GM21515 (cell line): Measurements from ENCODE around the gene DYNLL2.
"Not testable (repeated sequence)": the region's sequence is repeated elsewhere in the genome, so short reads cannot be mapped to it uniquely, and the experiment has no call there.

ENCODE experiments used
- ATAC-seq: cut with Tn5 transposase; IDR thresholded peaks from one replicate; pipeline ENCODE4 v1.9.1; 2021; ENCODE audit not compliant: unreplicated experiment

The DYNLL2 gene

DNA sequence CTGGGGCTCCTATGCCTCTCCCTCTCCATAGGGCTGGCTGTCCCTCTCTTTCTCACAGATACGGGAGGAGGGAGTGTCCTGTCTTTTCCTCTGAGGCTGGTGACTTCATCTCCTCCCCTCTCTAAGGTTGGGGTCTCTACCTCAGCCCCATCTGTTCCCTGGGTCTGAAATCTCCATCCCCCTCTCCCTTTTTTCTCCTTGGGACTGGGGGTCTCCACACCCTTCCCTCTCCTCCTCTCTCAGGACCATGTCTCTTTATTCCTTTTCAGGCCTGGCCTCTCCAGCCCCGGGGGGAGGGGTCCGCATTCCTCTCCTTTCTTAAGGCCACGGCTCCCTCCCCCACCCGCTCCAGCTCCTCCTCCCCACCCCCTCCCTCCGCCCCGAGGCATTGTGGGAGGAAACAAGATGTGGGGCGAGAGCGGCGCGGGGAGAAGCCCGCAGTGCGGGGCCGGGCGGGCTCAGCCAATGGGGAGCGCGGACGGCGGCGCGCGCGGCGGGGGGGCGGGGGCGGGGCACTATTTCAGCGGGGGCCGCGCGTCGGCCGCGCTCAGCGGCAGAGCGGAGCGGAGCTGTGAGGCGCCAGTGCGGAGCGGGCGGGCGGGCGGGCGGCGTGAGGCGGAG is at the start of gene DYNLL2:
TSS of gene DYNLL2 (plus strand) at position 550 of the 621 bp plus-strand sequence. CDS start 3,672 bp downstream, outside the sequence.
- ATAC-seq: peak; percentile 60

DNA sequence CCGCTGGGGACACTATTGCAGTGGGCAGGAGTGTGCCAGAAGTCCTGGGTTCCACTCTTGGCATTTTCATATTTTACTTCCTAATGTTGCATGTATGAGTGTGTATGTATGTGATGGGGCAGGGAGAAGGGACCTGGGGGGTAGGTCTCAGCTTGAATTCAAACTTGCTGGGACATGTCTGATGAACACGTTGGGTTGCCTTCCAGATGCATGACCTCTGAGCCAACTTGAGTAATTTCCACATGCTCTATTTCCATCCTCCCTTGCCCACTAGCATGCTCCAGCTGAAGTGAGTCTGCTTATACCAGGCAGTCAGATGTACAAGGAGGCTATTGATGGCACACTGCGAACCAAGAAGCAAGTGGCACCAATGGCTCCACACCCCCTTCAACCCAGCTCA is 43.2 kb upstream of the DYNLL2 start:
- no peak for ATAC-seq

DNA sequence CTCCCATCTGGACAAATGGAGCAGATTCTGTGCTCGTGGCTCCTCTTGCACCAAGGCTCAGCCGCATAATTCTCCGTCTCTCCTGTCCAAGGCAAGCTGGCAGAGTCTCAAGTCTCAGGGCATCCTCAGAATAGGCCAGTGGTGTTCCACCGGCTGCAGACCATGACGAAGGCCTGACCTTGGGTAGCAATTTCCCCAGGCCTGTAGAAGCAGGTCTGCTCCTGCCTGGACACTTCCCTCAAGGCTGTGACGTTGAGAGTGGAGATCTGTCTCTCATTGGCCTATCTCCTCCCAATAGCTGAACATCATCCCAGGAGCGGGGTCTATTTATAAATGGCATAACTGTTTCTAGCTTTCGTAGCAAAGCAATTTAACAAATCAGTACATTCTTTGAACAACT is 42.8 kb upstream of the DYNLL2 start:
- ATAC-seq: no peak

DNA sequence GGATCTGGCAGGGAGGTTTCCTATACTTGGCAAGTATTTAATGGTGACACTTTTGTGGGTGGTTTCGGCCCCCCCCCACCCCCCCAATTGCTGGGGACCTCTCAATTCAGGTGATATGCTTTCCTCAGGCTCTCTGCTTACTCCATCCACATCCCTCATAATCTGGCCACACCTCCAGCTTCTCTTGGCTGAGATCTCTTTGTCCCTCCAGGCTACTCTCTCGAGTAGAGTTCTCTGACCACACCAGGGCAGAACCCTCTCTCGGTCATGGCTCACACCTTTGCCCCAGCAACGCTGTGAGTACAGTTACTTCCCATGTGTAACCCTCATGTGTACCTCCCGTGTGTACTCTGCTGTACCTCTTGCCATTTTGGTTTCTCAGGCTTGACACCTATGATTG is 42.1 kb upstream of the DYNLL2 start:
- no peak for ATAC-seq

DNA sequence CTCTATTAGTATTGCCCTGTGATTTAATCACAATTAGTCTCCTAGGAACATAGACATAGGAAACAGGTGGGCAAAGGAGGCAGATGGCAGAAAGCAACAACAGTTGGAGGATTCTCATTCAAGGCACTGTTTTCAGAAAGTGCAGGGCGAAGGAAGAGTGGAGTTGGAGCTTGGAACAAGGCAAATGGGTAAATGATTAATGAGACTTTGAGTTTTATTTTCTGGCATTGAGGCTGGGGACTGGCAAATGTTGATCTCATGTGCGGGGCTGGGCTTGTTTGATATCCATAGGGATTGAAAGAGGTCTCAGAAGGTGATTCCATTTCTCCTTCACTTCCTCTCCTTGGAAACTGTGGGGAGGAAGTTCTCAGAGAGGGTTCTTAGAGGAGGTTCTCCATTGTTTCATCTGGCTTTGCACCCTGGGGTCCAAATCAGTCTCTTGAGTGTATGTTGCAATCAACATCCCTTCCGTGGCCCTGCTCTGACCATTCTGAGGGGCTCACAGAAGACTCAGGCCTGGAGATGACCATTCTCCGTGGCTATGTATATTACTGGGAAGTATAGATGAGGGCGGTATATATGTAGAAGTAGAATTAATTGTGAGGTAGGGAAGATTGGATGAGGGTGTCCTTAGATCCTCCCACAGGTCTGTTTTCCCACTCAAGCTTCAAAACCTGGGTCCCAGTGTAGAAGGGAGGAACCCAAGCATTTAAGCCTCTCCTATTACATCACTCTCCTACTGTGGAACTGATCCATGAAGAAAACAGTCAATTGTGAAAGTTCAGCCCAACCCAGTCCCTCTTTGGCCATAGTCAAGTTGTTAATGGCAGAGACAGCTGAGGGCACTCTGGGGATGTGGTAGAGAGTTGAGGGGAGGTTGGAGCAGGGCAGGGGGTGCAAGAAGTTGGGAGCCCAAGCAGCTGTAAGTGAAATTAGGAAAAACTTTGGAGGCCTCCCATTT is 39.7 kb upstream of the DYNLL2 start:
- ATAC-seq: no peak

DNA sequence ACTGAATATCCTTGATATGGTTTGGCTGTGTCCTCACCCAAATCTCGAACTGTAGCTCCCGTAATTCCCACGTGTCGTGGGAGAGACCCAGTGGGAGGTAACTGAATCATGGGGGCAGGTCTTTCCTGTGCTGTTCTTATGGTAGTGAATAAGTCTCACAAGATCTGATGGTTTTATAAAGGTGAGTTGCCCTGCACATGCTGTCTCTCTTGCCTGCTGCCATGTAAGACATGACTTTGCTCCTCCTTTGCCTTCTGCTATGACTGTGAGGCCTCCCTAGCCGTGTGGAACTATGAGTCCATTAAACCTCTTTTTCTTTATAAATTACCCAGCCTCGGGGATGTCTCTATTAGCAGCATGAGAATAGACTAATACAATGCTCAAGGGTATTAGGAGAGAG is 39.0 kb upstream of the DYNLL2 start:
- not testable (repeated sequence) for ATAC-seq

DNA sequence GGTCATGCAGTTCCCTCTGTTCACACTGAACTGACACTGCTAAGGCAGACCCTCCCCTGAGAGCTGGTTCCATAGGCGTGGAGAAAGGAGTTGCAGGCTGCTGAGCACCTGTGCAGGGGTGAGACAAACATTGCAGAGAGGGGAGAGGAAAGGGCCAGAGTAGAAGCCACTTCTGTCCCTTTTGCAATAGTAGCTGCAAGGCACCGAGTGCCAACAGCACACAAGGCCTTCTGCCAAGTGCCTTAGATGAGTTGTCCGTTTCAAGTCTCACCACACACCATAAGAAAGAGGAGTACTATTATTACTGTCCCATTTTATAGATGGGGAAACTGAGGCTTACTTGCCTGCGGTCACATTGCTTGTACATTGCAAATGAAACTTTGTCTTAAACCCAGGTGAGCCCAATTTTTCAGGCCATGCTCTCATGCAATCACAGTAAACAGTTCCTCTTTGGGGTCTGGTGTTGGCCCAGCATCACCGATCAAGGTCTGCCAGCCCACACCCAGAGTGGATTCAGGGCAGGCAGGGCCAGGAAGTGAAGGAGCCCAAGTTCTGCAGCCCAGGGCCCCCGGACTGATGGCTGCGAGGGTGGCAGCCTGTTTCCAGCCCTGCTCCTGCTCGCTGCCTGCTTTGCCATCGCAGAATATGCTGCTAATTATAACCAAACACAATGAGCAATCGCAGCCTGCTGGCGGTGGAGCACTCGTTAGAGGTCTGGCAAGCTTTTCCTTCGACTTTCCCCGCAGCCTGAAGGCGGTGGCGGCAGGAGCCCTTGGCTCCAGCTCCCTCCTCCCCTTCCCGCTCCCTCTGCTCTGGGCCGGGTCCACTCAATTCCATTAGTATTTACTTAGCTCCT is 36.8 kb upstream of the DYNLL2 start:
- no peak for ATAC-seq

DNA sequence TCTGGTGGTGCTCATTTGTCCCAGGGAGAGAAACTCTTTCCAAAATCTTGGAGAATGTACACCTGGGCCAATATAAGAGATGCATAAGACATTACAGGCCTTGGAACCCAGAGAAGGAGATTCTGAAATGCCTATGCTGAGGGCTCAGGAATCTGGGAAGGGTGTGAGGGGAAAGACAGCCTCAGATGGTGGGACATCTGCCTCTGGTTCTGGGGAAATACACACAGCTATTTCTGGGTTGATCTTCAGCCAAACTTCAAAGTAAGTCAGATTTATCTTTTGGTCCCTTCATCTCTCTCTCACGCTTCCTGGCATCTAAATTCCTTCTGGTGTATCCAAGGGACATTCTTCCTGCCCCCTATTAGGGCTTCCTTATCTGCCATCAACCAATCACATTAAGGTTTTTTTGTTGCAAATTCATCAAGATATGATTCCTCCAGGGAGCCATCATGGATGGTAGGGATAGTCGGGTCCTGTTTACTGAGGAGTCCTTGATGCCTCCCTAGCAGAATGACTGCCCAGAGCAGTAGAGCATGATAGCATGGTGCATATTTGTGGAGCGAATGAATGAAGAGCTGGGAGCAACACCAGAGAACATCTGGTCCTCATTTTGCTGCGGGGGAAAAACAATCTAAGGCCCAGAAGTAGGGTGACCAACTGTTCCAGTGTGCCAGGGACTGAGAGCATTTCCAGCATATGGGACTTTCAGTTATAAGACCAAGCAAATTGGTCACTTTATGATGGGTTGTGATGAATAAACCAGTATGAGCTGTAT is 35.7 kb upstream of the DYNLL2 start:
- no peak for ATAC-seq

DNA sequence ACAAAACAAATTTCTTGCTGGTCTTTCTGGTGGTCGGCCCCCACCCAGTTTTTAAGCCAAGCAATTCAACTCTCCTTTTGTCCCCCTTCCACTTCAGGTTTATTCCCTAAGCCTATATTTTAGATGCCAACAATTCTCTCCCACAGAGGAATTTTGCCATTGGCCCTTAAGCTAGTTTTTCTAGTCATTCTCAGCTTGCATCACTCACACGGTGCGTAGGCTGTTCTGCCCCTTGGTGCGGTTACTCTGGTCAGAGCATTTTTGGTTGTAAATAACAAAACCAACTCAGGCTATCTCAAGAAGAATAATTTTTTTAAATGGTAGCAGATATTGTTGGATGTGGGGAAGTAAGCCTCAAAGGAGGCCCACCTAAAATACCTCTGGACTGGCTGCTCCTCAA is 33.7 kb upstream of the DYNLL2 start:
- ATAC-seq: no peak

DNA sequence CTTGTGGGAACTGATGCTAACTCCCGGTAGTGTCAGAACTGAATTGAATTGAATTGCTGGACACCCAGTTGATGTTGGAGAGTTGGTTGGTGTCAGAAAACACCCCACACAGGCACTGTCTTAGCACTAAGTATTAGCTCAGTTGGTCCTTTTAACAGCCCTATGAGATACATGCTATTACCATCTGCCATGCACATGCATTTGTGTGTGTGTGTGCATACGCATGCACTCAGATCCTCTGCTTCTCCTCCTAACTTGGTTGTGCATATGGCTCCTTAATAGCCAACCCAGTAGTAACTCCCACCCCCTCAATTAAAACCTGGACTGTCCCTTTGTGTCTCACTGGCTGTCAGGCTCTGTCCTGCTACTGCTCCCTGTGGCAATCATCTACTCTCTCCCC is 32.3 kb upstream of the DYNLL2 start:
- ATAC-seq: no peak

DNA sequence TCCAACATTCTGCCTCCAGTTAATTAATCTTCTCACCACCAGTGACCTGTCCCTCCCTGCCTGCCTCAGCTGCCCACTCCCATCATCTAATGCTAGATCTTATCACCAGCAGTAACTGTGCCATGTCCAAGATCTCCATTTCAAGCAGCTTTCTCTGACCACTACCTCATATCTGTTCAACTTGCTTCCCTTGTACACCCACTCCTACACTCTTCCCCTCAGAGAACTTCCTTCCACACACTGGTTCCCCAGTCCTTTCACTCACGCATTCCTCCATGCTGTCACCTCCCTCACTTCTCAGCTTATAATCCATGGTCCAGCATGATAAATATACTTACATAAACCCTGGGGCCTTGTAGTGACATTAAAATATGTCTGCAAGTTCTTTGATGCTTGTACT is 31.8 kb upstream of the DYNLL2 start:
- no peak for ATAC-seq

DNA sequence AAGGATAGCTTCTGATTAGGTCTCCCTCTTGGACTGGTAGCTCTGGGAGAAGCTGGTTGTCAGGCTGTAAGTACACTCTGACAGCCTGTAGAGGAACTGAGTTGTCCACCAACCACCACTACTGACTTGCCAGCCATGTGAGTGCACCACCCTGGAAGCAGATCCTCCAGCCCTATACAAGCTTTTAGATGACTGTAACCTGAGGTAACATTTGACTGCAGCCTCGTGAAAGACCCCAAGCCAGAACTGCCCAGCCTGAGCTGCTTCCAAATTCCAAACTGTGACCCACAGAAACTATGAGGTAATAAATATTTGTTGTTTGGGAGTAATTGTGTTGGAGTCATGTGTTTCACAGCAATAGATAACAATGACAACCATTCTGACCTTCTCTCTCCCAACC is 30.8 kb upstream of the DYNLL2 start:
- ATAC-seq: no peak

DNA sequence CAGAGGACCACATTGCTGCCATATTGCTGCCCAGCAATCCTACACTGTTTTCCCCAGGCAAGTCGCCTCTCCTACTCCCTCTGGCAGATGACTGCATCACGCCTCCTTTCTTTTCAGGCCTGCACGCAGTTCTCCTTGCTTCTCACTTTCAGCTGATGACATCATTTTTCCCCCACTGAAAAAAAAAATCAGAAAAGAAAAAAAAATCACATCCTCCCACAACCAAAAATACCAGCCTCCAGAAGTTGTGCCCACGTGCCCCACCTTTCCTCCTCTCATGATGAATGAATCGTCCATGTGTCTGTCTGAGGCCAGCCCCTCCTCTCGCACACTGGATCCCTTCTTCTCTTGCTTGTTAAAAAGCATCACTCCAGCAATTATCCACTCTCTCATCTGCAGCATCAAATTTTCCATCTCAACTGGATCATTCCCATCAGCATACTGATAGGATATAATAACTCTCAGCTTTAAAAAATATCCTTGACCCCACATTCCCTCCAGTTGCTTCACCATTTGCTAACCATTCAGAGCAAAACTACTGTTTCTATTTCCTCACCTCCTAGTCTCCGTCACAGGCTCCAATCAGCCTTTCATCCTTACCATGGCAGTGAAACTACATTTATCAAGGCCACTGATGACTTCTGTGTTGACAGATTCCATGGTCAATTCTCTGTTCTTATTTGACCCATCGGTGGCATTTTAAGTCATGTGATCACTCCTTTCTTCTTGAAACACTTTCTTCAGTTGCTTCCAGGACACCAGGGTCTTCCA is 30.1 kb upstream of the DYNLL2 start:
- ATAC-seq: no peak

DNA sequence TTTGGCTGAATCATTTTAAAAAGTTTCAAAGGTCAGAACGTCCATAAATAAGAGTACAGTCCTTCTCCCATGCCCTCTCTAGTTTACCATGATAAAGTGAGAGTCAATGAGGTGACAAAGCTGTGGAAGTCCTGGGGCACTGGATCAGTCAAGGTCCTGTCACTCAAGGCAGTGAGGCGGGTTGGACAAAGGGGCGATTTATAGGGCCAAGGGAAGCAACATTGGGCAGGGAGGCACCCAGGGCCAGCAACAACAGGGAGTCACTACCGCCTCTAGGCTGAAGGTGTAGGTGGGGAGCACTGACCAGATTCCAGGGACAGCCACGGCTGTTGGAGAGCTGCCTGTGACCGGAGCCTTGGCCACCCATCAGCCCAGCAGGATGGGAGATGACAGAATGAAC is 28.6 kb upstream of the DYNLL2 start:
- no peak for ATAC-seq

DNA sequence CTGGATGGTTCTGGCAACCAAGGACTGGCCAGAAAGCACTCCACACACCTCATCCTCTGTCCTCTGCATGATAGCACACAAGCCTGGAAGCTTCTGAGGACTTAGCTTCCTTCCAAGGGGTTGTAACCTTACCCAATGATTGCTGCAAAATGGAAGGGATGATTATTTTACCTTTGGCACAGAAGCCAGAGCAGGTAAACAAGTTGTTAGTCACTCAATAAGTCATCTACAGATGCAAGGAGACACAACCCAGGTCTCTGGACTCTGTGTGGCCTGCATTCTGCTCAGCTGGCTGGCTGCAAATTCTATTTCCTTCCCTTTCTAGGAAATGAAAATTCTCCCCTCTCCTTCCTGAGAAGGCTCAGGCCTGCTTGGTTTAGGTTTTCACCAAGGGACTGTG is 26.7 kb upstream of the DYNLL2 start:
- no peak for ATAC-seq

DNA sequence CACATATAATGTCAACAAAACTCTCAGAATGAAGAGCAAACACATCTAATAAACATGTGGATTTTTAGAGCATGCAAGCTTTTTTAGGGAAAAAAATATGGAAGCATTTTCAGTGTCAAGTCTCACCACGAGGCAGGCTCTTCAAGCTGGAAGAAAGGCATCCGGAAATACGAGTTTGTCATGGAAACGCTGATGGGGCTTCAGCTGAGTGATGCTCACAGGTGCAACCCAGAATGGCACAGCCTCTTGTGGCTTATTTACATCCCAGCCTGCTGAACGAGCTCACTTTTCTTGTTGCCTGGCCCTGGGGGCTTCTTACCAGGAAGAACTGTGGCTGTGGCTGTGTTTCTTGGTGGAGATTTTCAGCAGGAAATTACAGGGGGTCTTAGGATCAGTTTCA is 24.1 kb upstream of the DYNLL2 start:
- no peak for ATAC-seq

DNA sequence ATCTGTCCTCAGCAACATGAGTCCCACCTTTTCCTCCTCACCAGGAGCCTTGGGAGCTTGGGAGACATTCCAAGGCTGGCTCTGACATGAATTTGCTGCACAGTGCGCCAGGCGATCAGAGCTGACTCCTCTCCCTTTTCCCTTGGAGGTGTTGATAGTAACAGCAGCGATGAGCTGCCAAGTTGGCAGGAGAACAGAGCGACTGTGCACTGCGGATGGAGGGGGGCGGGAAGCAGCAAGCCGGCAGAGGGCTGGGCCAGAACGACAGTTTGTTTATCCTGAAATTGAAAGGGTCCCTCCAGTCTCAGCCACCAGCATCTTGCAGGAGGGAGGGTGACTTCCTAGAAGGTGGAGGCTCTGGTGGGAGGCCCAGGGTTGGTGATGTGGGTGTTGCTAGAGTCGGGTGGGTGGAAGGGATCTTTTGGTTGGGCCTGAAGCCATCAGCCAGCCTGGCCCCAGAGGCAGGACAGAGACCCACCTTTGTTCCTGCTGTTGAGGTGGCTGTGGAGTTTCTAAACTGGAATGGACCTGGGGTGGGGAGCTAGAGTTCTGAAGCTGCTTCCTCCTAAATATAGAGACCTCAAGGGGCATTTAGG is 22.5 kb upstream of the DYNLL2 start:
- no peak for ATAC-seq

DNA sequence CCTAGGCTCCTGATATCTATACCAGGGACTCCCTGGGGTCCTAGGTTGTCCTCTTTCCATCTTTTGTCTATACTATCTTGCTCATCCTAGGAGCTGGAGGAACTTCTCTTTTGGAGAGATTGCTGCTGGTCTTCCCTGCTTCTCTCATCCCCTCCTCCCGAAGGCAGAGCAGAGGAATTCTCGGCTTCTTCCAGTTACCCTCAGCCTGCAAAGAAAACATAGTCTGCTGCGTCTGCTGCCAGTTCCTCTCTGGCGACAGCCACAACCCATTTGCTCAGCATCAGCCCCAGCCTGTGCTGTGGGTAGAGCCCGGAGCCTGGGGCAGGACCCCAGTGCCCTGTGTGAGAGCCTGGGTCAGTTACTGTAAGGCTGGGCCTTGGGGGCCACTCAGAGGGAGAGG is 21.5 kb upstream of the DYNLL2 start:
- no peak for ATAC-seq

DNA sequence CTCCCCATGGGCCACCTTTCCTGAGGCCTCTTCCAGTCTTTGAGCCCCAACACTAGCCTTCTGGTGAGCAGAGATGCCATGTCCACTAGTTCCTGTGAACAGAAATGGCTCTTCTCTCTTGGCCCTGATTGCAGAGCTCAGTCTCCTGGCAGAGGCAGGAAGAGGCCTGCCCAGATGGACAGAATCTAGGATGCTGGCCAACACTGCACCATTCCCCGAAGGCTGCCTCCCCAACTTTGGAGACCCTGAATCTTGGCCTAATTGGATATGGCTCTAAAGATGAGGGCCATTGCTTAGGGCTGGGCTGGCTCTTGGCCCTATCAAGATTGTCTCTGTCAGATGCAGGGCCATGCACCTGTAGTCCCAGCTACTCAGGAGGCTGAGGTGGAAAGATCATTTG is 18.0 kb upstream of the DYNLL2 start:
- no peak for ATAC-seq

DNA sequence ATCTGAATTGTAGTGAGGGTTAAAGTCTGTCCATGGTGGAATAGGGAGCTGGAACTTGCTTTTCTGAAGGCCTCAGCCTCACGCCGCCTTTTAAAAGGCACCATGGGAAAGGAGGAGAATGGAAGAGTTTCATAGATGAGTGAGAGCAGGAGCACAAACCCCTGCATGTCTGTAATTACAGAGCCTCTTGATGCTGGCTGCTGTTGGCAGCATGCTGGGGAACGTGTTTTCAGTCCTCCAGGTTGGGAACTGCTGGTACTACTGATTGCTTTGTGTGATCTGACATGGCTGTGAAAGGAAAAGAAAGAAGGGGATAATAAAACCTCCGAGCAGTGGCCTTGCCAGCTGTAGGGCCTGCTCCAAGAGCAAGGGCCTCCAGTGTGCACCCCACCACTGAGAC is 16.8 kb upstream of the DYNLL2 start:
- no peak for ATAC-seq
